Stimulated activated CD8-positive, alpha-beta memory T cell treated with anti-CD3 and anti-CD28 coated beads, Interleukin-4, amount 100 ng/mL, for 48 hours (primary cell): ENCODE results near the gene TMED10.

Experiments
- DNase-seq: peaks from one replicate; pipeline ENCODE4 v3.0.0-alpha.2; 2020

The TMED10 gene

GRCh38 chr14:75126679-75127473, 49.5 kb downstream of the TMED10 start, which contains the start of gene NEK9:
NEK9 (minus strand) TSS chr14:75127048; CDS start chr14:75126921, 127 bp downstream.
- DNase-seq = peak; percentile 92

- no peak for DNase-seq
Observed at GRCh38 chr14:75126121-75126544, 50.3 kb downstream of the TMED10 start.

GRCh38 chr14:75125617-75126016, 50.8 kb downstream of the TMED10 start:
- no peak for DNase-seq

GRCh38 chr14:75123991-75124390, 52.4 kb downstream of the TMED10 start:
- no peak for DNase-seq

GRCh38 chr14:75121552-75121951, 54.9 kb downstream of the TMED10 start:
- no peak for DNase-seq

GRCh38 chr14:75120541-75121291, 55.7 kb downstream of the TMED10 start:
- no peak for DNase-seq

GRCh38 chr14:75119056-75119455, 57.4 kb downstream of the TMED10 start:
- no peak for DNase-seq

- no peak for DNase-seq
Observed at GRCh38 chr14:75113932-75114539, 62.4 kb downstream of the TMED10 start.

GRCh38 chr14:75109877-75110276, 66.5 kb downstream of the TMED10 start:
- no peak for DNase-seq

- no peak for DNase-seq
Observed at GRCh38 chr14:75107186-75107585, 69.2 kb downstream of the TMED10 start.

- DNase-seq = no peak
Observed at GRCh38 chr14:75101491-75101890, 74.9 kb downstream of the TMED10 start.

GRCh38 chr14:75098682-75099081, 77.7 kb downstream of the TMED10 start:
- no peak for DNase-seq

- no peak for DNase-seq
Observed at GRCh38 chr14:75098212-75098611, 78.2 kb downstream of the TMED10 start.

GRCh38 chr14:75096959-75097358, 79.5 kb downstream of the TMED10 start:
- no peak for DNase-seq

- no peak for DNase-seq
Observed at GRCh38 chr14:75095690-75096089, 80.7 kb downstream of the TMED10 start.

GRCh38 chr14:75094896-75095295, 81.5 kb downstream of the TMED10 start:
- no peak for DNase-seq

- no peak for DNase-seq
Observed at GRCh38 chr14:75092698-75093097, 83.7 kb downstream of the TMED10 start.

- no peak for DNase-seq
Observed at GRCh38 chr14:75091251-75091650, 85.2 kb downstream of the TMED10 start.

GRCh38 chr14:75090353-75090752, 86.1 kb downstream of the TMED10 start:
- DNase-seq = no peak

GRCh38 chr14:75088566-75089373, 87.6 kb downstream of the TMED10 start:
- peak; percentile 50 for DNase-seq

GRCh38 chr14:75088153-75088552, 88.3 kb downstream of the TMED10 start:
- no peak for DNase-seq

- DNase-seq = no peak
Observed at GRCh38 chr14:75084513-75084912, 91.9 kb downstream of the TMED10 start.

- DNase-seq = no peak
Observed at GRCh38 chr14:75083271-75083670, 93.1 kb downstream of the TMED10 start.
